Testis (tissue), 3 donors: ENCODE data around the gene MRPL19. TPM values are rescaled to one million over a fixed set of nuclear protein-coding genes. Genes with fewer than 3 reads are reported as not detected.

ENCODE experiments used
- DNase-seq: peaks from one replicate; pipeline ENCODE4 v3.0.0-alpha.2; 2019
- H3K27ac ChIP-seq, 2 donors: fragments of 200-600 bp; sonication (generic); one replicate each; pipeline ENCODE4 v1.5.1; 2019
- H3K27me3 ChIP-seq: fragments of 200-600 bp; sonication (generic); one replicate; pipeline ENCODE4 v1.5.1; 2019
- H3K36me3 ChIP-seq: fragments of 200-600 bp; sonication (generic); one replicate; pipeline ENCODE4 v1.5.1; 2017; ENCODE audit warnings: low read depth; ENCODE audit errors: missing control alignments
- H3K4me1 ChIP-seq: fragments of 200-600 bp; sonication (generic); one replicate; pipeline ENCODE4 v1.5.1; 2019
- H3K4me3 ChIP-seq, 2 donors: fragments of 200-600 bp; sonication (generic); one replicate each; pipeline ENCODE4 v1.5.1; 2017 to 2019
- H3K9me3 ChIP-seq: fragments of 200-600 bp; sonication (generic); one replicate; pipeline ENCODE4 v1.5.1; 2017
- POLR2A ChIP-seq: fragments of 450-650 bp; IDR thresholded peaks from one replicate; pipeline ENCODE4 v1.6.1; 2017; ENCODE audit warnings: antibody characterized with exemption, mild to moderate bottlenecking, moderate library complexity
- WGBS, 2 donors: methylation state at CpG; one replicate each; pipeline ENCODE4 v1.1.5; 2018; 5-methylcytosine and 5-hydroxymethylcytosine counted together
- intact Hi-C: fragments of 100-400 bp; cut with DNase I; formaldehyde crosslinking; loops from one replicate; pipeline ENCODE4 v1.15.1; 2023; ENCODE audit warnings: low total_unique reads
- polyA plus RNA-seq: library from polyadenylated mRNA; stranded (reverse); fragments of 350-450 nt; fragmentation: Illumina TruSeq; extraction: RNeasy Lipid Tissue Mini Kit (QIAGEN cat#74804); gene quantifications from one replicate; pipeline ENCODE4 v1.2.3, GENCODE V29; 2014; ENCODE audit warnings: low read depth, low replicate concordance; ENCODE audit not compliant: insufficient read depth
- total RNA-seq, 2 donors: library from RNA; depleted of rRNA; stranded (reverse); fragments of >200 nt; gene quantifications; one replicate each; pipeline ENCODE4 v1.2.3, GENCODE V29; 2016
- TF ChIP-seq, protein P1 (sequence below), 3 experiments: fragments of 450-650 bp in 2 of 3; fragments of 200-600 bp in 1 of 3; sonication (generic) in 1 of 3; IDR thresholded peaks; one replicate each; pipeline ENCODE4 v1.5.1; 2016 to 2019; ENCODE audit warnings: antibody characterized with exemption in 3 of 3, mild to moderate bottlenecking in 2 of 3, moderate library complexity in 1 of 3

Gene MRPL19
- total and polyA plus RNA-seq, 3 donors from 2014 or later = 27.3 to 36.2 (median 27.9) TPM

DNA sequence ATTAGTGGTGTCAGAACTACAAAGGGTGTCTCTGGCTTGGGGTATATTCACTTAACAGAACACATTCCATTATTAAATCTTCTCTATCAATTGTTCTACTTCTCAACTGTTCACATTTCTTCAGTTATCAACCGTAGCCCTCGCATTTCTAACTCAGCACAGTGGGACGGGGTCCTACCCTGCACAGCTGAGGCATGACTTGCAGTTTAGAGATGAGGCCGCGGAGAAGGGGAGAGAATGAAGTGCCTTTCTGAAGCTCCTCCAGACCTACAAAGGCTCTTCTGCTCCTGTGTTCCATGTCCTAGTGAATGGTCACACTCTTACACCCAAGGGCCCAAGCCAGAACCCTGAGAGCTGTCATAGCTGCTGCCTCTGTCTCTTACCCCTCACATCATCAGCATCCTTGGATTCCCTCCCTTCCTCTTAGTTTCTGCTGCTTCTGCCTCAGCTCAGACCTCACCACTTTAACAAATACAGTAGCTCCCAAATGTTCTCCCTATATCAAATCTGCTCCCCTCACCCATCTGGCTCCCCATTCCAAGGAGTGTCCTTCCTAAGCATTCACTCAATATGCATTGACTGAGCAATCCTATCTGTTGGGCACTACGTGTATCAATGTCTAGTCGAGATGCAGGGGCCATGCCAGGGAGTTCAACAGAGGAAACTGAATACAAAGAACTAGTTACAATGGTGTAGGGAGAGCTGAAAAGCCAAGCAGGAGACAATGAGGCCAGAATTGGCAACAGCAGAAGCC is 34.3 kb upstream of the MRPL19 start:
- no peaks in the 10 kb centered on the region for H3K9me3 ChIP-seq
- TF ChIP-seq, protein P1, sequence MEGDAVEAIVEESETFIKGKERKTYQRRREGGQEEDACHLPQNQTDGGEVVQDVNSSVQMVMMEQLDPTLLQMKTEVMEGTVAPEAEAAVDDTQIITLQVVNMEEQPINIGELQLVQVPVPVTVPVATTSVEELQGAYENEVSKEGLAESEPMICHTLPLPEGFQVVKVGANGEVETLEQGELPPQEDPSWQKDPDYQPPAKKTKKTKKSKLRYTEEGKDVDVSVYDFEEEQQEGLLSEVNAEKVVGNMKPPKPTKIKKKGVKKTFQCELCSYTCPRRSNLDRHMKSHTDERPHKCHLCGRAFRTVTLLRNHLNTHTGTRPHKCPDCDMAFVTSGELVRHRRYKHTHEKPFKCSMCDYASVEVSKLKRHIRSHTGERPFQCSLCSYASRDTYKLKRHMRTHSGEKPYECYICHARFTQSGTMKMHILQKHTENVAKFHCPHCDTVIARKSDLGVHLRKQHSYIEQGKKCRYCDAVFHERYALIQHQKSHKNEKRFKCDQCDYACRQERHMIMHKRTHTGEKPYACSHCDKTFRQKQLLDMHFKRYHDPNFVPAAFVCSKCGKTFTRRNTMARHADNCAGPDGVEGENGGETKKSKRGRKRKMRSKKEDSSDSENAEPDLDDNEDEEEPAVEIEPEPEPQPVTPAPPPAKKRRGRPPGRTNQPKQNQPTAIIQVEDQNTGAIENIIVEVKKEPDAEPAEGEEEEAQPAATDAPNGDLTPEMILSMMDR (IDR thresholded peaks at IDR 0.05) = no peak
- no peak for TF ChIP-seq POLR2A
- 75 to 79% methylated on average over 7 of the region's 7 CpGs for WGBS, 2 donors
- H3K27ac ChIP-seq = no peak overlapping the region
- H3K36me3 ChIP-seq = no peaks in the 10 kb centered on the region
- peaks cover 11% of the 10 kb centered on the region for H3K4me1 ChIP-seq
- H3K27me3 ChIP-seq = no peaks in the 10 kb centered on the region
- DNase-seq = no peak
- intact Hi-C loops = no loop called here
- H3K4me3 ChIP-seq = no peak overlapping the region

DNA sequence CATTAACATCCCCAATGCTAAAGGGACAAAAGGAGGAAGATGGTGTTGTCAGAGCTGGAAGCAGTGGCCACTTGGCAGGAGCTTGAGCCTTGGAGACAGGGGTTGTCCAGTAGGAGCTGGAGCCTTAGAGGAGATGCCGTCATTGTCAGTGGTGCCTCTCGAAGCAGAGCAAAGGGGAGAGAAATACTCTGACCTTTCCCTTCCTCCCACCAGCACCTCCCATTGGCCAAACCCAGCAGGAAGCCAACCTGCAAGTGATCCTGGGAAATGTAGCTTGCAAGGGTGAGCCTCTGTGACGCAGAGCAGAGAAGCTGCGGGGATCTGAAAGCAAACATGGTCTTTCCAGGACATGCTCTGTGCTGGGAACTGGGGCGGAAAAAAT is 33.7 kb upstream of the MRPL19 start:
- no peaks in the 10 kb centered on the region for H3K27me3 ChIP-seq
- intact Hi-C loops = no loop called here
- H3K4me1 ChIP-seq = peaks cover 9% of the 10 kb centered on the region
- H3K9me3 ChIP-seq = no peaks in the 10 kb centered on the region
- TF ChIP-seq POLR2A = no peak
- TF ChIP-seq, protein P1 (IDR thresholded peaks at IDR 0.05) = no peak
- no peak overlapping the region for H3K4me3 ChIP-seq
- DNase-seq = no peak
- H3K27ac ChIP-seq = no peak overlapping the region
- H3K36me3 ChIP-seq = no peaks in the 10 kb centered on the region
- 83 to 88% methylated on average over 5 of the region's 5 CpGs for WGBS, 2 donors

DNA sequence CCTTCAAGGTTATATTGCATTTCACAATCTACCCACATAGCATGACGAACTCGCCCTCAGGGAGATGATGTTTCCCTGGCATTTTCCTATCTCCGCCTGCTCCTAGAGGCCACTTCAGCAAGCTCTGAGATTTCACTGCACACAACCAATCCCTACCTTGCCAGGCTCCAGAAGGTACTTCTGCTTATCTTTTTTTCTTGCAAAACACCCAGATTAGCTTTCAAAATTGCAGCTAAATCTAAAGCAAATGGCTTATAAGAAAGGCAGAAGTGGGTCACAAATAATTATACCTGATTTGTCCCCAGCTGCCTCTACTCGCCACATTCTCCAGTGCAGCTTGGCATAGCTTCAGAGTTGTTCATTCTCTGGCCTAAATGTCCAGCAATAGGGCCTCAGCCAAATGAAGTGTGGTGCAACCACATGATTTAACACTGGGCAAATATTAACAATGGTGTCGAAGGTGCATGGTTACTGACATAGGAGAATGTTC is 32.4 kb upstream of the MRPL19 start:
- intact Hi-C loops = no loop called here
- Histone ChIP-seq H3K4me1 (no peaks in the 10 kb centered on the region), H3K36me3 (no peaks in the 10 kb centered on the region), H3K27me3 (no peaks in the 10 kb centered on the region), H3K9me3 (no peaks in the 10 kb centered on the region), H3K27ac (no peak overlapping the region), H3K4me3 (no peak overlapping the region)
- TF ChIP-seq POLR2A = no peak
- TF ChIP-seq, protein P1 (IDR thresholded peaks at IDR 0.05) = no peak
- no peak for DNase-seq
- WGBS, 2 donors = 90 to 98% methylated on average over 5 of the region's 5 CpGs

DNA sequence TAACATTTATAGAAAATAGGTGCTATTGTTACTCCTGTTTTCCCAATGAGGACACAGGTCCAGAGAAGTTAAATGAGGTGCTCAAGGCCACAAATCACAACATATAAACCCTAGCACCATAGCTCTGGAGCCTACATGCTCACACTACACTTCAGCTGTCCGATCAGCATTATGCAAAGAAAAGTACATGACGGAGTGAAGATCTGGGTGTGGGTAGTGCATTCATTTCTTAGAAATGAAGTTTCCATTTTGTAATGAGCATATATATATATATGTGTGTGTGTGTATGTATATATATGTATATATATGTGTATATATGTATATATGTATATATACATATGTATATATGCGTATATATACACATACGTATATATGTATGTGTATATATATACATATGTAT is 30.2 kb upstream of the MRPL19 start:
- no peak for DNase-seq
- Histone ChIP-seq H3K9me3 (no peaks in the 10 kb centered on the region), H3K36me3 (no peaks in the 10 kb centered on the region), H3K27ac (no peak overlapping the region), H3K4me3 (no peak overlapping the region), H3K4me1 (no peaks in the 10 kb centered on the region), H3K27me3 (no peaks in the 10 kb centered on the region)
- intact Hi-C loops = no loop called here
- WGBS, 2 donors = 96 to 97% methylated on average over 4 of the region's 4 CpGs
- TF ChIP-seq, protein P1 (IDR thresholded peaks at IDR 0.05) = no peak
- TF ChIP-seq POLR2A = no peak

DNA sequence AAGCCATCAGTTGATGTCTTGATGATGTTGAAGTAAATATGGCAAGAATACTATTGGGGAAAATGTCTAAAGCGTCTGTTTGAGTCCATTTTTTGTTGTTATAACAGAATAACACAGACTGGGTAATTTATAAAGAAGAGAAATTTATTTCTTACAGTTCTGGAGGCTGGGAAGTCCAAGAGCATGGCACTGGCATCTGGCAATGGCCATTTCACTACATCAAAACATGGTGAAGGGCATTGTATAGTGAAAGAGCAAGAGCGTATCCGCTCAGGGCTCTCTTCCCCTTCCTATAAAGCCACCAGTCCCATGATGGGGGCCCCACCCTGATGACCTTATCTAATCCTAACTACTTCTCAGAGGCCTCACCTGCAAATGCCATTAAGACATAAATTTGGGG is 29.6 kb upstream of the MRPL19 start:
- Histone ChIP-seq H3K27ac (no peak overlapping the region), H3K4me1 (no peaks in the 10 kb centered on the region), H3K36me3 (no peaks in the 10 kb centered on the region), H3K4me3 (no peak overlapping the region), H3K27me3 (no peaks in the 10 kb centered on the region), H3K9me3 (no peaks in the 10 kb centered on the region)
- no peak for DNase-seq
- TF ChIP-seq POLR2A = no peak
- TF ChIP-seq, protein P1 (IDR thresholded peaks at IDR 0.05) = no peak
- 91 to 93% methylated on average over 3 of the region's 3 CpGs for WGBS, 2 donors
- intact Hi-C loops = no loop called here
